Activated CD4-positive, alpha-beta T cell treated with anti-CD3 and anti-CD28 coated beads, Interleukin-2, Interleukin-4, amounts not matched to agents 100 ng/mL and 50 ng/mL, durations not matched to agents 16 hours and 8 hours (primary cell): Measurements from ENCODE around the gene SKOR2.
"Not testable (repeated sequence)": the region's sequence is repeated elsewhere in the genome, so short reads cannot be mapped to it uniquely, and the experiment has no call there.

ENCODE experiments used
- DNase-seq: peaks from one replicate; pipeline ENCODE4 v3.0.0-alpha.2; 2020; ENCODE audit warnings: low spot score

Gene SKOR2

DNA sequence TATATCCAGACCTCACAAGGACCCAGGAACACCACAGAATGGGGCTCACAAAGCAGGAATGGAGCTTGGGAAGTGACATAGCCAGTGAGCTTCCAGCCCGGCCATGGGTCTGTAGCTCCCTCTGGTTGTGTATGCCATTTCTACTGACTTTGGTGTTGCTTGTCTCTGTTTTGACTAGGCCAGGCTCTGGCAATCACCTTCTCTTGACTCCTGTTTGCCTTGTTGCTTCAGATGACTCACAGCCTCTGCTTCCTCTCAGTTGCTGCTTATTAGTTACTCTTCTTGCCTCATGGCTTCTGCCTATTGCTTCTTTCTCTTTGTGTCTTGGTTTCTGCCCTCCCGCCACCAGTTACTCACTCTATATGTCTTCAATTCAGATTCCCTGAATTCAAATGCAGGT is 59.5 kb downstream of the SKOR2 start:
- DNase-seq: no peak

DNA sequence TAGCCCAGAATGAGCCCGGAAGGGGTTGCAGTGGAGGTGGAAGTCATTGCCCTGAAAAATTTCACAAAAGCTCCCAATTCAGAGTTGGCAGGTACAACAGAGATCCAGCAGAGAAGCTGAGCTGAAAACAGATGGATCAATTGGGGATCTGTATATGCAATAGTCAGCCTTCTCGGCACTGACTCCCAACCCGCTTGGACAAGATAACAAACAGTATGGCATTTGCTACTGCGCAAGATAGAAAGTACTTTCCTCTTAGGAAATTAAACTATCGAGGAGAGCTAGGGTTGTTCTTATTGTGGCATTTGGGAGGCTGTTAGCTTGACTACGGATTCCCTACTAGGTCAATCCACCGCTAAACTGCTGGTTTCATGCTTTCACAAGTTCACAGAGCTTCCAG is 63.7 kb downstream of the SKOR2 start:
- no peak for DNase-seq

DNA sequence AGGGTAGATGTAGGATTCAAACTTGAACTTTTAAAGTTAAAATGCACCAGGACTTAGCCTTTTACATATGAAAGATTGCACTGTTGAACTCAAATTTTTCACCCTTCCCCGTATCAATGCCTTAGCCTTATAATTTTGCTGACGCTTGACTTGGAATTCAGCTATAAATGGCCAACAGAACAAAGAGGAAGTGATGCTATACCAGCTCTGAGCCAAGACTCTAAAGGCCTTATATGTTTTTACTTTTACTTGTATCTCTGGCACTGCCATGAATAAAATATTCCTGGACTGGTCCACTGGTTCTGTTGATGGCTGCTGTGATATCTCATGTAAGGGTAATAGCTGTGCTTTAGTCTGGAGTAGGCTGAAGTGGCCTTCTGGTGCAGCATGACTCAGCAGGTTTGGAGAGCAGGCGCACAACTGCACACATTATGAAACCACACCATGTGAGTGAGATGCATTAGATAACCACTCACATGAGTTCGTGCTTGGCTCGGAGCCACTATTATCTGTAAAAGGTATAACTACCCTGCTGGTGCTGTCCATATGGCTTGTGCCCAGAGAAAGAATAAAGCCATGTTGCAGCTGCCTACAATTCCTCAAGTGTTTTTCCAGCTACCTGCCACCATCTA is 66.9 kb downstream of the SKOR2 start:
- DNase-seq: no peak

DNA sequence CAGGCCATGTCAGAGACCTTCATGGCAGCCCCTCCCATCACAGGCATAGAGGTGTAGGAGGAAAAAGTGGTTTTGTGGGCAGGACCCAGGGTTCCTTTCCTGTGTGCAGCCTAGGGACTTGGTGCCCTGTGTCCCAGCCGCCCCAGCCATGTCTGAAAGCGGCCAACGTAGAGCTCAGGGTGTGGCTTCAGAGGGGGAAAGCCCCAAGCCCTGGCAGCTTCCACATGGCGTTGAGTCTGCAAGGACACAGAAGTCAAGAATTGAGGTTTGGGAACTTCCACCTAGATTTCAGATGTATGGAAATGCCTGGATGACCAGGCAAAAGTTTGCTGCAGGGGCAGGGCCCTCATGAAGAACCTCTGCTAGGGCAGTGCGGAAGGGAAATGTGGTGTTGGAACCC is 69.3 kb downstream of the SKOR2 start:
- not testable (repeated sequence) for DNase-seq

DNA sequence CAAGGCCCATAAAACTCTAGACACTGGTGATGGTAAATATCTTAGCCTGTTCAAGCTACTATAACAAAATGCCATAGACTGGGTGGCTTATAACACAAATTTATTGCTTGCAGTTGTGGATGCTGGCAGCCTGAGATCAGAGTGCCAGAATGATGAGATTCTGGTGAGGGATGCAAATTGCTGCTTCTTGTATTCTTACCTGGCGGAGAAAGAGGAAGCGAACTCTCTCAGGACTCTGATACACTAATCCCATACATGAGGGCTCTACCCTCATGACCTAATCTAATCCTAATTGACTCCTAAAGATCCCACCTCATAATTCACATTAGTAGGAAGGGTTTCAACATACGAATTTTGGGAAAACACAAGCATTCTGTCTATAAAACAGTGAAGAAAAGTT is 70.7 kb downstream of the SKOR2 start:
- DNase-seq: no peak

DNA sequence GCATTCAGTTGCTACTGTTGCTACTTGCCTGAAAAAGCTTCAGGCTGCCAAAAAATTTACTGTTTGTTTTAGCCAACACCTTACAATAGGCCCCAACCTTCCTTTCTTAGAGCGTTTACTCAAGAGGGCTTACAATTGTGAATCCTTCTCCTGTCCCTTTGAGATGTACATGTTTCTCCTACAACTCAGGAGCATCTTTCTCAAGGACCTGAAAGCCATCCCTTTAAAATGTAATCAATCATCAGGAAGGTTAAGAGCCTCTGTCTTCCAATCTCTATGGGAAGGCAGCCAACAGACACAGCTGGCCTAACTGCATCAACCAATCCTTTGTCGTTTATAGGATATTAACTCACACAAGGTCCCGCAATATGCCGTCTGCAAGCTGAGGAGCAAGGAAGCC is 71.9 kb downstream of the SKOR2 start:
- DNase-seq: no peak

DNA sequence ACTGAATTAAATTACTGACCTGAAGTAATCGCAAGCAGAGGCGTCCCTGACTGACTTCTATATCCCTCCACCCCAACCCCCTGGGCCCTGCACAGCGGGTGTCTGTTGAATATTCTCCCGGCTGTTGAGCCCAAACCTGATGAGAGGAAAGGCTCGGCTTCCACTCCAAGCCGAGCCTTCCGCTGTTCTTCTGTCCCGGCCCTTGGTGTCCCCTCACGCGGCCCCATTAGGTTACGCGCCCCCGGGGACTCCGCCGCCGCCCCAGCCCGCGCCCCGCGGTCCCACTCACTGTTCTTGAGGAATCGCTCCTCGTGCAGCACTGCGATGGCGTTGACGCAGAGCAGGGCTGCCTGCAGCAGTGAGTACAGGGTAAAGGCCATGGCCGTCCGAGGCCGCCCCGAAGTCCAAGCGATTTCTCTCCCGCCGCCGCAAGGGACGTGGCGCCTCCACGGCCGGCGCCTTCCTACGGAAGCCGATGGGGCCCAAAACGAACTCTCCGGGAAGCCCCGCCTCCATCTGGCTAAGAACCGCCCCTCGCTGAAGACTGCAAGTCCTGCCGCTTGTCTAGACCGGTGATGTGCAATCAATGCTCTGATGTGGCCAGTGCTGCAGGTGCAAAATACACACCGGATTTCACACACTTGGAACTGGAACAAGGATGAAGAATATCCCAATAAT is 75.4 kb downstream of the SKOR2 start, which contains the start of gene IER3IP1:
Gene IER3IP1 (minus strand): TSS at position 467 of the 678 bp plus-strand sequence. CDS start 87 bp downstream, at position 380.
- peak; percentile 92 for DNase-seq

DNA sequence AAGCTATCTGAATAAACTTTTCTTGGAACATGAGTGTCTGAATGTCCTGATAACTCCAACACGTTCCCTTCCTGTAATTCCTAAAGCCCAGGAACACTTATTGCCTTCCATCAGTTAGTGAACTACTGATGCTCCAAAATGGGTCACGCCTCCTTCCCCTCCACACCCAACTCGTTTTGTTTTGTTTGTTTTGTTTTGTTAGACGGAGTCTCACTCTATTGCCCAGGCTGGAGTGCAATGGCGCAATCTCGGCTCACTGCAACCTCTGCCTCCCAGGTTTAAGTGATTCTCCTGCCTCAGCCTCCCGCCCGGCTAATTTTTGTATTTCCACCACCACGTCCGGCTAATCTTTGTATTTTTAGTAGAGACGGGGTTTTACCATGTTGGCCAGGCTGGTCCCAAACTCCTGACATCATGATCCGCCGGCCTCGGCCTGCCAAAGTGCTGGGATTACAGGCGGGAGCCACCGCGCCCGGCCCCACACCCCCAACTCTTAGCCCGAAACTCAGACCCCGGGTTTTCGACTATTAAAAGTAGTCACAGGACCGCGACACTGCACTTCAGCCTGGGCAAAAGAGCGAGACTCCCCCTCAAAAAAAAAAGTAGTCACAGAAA is 76.1 kb downstream of the SKOR2 start:
- no peak for DNase-seq

DNA sequence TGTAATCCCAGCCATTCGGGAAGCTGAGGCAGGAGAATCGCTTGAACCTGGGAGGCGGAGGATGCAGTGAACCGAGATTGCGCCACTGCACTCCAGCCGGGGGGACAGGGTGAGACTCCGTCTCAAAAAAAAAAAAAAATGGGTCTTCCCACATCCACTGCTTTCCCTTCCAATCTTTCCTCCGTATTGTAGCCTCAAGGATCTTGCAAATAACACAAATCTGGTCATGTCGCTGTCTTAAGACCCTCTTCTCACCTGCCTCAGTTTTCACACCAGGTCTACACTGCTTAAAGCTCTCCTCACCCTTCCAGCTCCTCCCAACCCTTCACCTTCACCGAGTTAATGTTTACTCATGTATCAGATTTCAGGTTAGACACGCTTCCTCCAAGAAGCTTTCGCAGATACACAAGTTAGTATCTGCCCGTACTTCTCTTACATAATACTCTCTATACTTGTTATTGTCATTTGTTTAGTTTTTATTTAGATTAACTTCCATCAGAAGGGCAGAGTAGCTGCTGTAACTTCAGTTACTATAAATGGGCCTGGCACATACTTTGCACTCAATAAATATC is 76.8 kb downstream of the SKOR2 start:
- no peak for DNase-seq

DNA sequence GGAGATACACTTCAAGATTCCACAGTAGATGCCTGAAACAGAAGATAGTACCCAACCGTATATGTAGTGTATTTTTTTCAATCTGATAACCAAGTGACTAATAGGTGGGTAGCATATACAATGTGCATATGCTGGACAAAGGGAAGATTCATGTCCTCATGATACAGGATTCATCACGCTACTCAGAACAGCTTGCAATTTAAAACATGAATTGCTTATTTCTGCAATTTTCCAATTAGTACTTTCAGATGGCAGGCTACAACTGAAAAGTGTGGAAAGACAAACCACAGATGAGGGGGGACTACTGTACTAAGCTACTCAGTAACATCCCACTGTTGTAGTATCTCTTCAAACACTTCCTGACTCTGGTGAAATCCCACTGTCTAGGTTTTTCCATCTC is 79.0 kb downstream of the SKOR2 start:
- no peak for DNase-seq

DNA sequence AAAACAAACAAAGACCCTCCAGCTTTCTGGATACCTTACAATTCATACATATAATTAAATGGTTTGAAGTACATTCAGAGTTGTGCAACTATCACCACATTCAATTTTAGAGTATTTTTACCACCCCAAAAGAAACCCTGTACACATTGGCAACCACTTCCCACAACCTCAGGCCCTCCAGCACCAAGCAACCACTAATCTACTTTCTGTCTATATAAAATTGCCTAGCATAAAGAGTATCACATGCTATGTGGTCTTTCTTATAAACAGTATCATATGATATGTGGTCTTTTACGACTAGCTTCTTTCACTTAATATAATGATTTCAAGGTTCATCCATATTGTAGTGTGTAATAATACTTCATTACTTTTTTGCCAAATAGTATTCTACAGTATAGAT is 82.5 kb downstream of the SKOR2 start:
- DNase-seq: no peak

DNA sequence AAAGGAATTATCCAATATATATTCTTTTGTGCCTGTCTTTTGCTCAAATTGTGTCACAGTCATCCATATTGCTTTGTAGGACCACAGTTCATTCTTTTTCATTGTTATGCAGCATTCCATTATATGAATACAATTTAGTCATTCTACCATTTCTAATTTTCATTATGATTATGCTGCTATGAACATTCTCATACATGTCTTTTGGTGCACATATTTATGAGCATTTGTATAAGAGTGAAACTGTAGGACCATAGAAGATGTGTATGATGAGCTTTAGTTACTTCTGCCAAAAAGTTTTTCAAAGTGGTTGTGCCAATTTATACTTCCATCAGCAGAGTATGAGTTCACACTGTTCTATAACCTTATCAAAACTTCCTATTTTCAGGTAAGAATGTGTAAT is 83.0 kb downstream of the SKOR2 start:
- no peak for DNase-seq

DNA sequence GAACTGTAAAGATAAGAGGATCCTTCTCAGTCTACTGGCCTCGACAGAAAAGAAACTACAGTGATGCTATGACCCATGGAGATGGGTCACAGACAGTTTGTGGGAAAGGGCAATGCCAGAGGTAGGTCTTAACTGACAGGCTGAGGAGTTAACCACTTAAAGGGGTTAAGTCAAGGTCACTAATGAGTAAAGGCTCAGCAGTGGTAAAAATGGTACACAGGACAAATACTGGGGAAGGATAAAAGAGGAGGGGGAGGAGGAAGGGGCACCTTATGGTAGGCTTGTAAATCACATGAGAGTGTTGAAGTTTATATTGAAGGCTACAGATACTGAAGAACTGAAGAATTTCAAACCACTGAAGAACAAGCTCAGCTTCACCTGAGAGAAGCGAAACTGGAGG is 85.2 kb downstream of the SKOR2 start:
- DNase-seq: no peak

DNA sequence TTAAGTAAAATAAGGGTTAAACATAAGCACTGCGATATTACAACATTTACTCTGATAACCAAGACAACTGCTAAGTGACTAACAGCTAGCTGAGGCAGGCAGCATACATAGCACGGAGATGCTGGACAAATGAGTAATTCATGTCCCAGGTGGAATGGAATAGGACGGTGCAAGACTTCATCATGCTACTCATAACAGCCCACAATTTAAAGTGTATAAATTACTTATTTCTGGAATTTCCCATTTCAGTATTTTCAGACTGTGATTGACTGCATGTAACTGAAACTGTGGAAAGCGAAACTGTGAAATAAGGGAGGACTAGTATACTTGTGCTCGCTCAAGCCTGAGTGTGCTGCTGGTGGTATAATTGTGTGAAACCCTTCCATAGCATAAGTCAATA is 88.2 kb downstream of the SKOR2 start:
- DNase-seq: peak; percentile 55

DNA sequence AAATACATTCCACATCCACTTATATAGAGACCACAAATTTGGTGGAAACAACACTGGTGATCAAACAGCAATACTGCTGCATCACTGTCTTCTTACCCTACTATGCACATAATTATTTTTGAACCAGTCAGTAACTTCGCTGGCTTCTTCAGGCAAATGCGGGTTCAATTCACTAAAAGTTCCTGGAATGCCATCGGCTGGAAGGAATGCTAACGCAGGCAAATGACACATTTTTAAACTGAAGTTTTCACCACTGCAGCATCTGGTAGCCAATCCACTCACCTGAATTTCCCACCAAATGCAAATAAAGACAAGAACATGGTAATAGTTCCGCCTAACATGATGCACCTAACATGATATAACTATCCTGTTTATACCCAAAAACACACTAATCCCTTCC is 91.2 kb downstream of the SKOR2 start:
- DNase-seq: no peak

DNA sequence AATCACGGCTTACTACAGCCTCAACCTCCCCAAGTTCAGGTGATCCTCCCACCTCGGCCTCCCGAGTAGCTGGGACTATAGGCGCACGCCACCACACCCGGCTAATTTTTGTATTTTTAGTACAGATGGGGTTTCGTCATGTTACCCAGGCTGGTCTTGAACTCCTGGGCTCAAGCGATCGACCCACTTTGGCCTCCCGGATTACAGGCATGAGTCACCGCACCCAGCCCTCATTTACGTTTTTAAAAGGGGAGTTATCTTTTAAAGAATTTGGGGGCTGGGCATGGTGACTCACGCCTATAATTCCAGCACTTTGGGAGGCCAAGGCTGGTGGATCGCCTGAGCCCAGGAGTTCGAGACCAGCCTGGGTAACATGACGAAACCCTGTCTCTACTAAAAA is 93.1 kb downstream of the SKOR2 start:
- not testable (repeated sequence) for DNase-seq
